Mucosa of stomach (tissue), 1 donor: ENCODE data around the gene OPRL1.

ENCODE experiments used
- H3K27me3 ChIP-seq: one replicate; pipeline ENCODE4 v1.7.0; 2013; ENCODE audit warnings: mild to moderate bottlenecking, low read length; ENCODE audit not compliant: control insufficient read depth, insufficient read depth
- H3K36me3 ChIP-seq: one replicate; pipeline ENCODE4 v1.7.0; 2013; ENCODE audit warnings: low read length; ENCODE audit not compliant: control insufficient read depth, insufficient read depth
- H3K4me1 ChIP-seq: one replicate; pipeline ENCODE4 v1.7.0; 2013; ENCODE audit warnings: mild to moderate bottlenecking, low read length; ENCODE audit not compliant: control insufficient read depth, insufficient read depth
- H3K4me3 ChIP-seq: one replicate; pipeline ENCODE4 v1.7.0; 2013; ENCODE audit warnings: low read length
- H3K9ac ChIP-seq: one replicate; pipeline ENCODE4 v1.7.0; 2013; ENCODE audit warnings: mild to moderate bottlenecking, low read length, moderate library complexity
- H3K9me3 ChIP-seq: one replicate; pipeline ENCODE4 v1.7.0; 2013; ENCODE audit warnings: mild to moderate bottlenecking, low read length, moderate library complexity; ENCODE audit not compliant: control insufficient read depth
- donor health status: Pancreatic carcinoma.

OPRL1 gene

DNA sequence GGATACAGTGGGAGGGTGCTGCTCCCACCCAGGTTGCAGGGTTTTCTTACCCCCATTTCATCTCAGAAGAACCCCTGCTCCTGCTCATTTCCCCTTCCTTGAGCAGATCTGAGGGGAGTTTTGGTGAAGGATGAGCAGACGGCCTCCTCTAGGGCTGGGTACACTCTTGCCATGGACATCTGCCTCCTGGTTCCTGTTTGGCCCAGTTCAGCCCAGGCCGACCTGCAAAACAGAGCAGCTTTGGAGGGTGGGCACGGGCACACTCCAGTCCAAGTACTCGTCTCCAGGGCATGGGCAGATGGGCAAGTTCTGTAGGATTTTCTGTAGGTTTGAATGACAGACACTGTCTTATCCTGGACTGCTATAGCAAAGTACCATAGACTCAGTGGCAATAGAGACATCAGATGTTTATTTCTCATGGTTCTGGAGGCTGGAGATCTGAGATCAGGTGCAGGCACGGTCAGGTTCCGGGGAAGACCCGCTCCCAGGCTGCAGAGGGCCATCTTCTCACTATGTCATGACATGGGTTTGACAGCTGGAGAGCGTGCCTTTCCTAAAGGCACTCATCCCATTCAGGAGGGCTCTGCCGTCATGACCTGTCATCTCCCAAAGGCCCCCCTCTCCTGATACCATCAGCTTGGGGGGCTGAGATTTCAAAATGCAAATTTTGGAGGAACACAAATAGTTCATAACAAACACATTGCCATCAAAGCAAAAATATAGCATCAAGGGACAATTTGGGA lies 21.2 kb downstream of the OPRL1 start:
- Histone ChIP-seq H3K36me3 (no peaks in the 10 kb centered on the region), H3K9me3 (no peaks in the 10 kb centered on the region), H3K9ac (no peak overlapping the region), H3K27me3 (peaks cover 39% of the 10 kb centered on the region), H3K4me3 (no peak overlapping the region), H3K4me1 (peaks cover 6% of the 10 kb centered on the region)

DNA sequence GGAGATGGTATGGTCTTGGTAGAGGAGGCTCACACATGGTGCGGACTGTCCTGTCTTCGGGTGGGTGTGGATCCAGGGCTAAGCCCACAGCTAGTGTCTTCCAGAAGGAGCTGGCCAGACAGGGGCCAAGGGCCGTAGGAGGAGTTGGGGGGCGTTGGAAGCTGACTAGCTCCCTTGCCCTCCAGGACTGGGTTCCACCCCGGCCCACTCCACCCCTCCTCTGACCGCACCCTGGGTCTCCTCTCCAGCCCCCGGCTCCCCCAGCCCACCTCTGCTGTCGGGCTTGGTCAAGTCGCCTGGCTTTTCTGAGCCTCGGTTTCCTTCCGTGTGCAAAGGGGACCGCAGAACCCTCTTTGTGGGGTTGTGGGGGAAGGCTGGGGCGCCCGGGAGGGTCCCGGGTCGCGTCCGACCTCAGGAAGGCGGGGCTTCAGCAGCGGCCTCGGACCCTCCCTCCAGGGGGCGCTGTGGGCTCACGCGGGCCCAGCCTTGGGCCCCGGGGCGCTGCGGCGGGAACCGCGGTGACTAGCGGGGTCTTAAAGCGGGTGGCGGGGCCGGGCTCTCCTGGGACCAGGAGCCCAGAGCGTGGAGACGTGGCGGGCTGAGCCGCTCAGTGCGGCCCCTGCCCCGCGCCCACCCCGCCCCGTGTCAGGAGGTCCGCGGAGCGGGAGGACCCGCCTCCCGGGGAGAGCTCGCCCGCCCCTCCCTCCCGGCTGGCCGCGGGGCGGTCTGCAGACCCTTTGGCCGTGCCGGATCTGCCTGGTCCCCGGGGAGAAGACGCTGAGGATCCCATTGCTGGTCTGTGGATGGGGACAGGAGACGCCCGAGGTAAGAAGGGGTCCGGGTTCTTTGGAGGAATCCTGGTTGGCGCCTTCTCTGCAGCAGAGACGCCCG lies 22.1 kb downstream of the OPRL1 start:
- Histone ChIP-seq H3K4me3 (no peak overlapping the region), H3K9me3 (no peaks in the 10 kb centered on the region), H3K4me1 (peaks cover 6% of the 10 kb centered on the region), H3K27me3 (peaks cover 39% of the 10 kb centered on the region), H3K36me3 (no peaks in the 10 kb centered on the region), H3K9ac (no peak overlapping the region)

DNA sequence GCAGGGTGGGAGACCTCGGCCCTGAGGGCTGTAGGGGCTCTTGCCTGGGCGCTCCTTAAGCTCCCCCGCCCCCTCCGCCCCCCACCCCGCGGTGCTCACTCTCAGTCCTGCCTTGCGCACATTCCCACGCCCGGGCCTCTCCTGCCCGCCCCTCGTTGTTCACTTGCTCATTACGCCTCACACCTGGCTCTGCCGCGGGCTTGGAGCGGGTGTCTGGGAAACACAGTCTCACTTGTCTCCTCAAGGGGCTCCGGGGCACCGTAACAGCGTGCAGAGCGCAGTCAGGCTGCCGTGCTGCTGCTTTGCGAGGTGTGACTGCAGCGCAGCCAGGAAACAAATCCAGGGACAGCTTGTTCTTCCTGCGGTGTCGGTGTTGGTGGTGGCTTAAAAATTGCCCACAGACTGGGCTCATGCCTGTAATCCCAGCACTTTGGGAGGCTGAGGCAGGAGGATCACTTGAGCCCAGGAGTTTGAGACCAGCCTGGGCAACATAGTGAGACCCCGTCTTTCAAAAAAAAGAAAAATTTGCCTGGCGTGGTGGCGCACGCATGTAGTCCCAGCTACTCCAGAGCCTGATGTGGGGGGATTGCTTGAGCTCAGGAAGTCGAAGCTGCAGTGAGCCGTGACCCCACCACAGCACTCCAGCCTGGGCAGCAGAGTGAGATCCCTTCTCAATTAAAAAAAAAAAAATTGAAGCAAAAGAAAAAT lies 22.9 kb downstream of the OPRL1 start:
- no peaks in the 10 kb centered on the region for H3K36me3 ChIP-seq
- peaks cover 6% of the 10 kb centered on the region for H3K4me1 ChIP-seq
- no peak overlapping the region for H3K4me3 ChIP-seq
- H3K9ac ChIP-seq, result no peak overlapping the region
- no peaks in the 10 kb centered on the region for H3K9me3 ChIP-seq
- H3K27me3 ChIP-seq, result peaks cover 39% of the 10 kb centered on the region

DNA sequence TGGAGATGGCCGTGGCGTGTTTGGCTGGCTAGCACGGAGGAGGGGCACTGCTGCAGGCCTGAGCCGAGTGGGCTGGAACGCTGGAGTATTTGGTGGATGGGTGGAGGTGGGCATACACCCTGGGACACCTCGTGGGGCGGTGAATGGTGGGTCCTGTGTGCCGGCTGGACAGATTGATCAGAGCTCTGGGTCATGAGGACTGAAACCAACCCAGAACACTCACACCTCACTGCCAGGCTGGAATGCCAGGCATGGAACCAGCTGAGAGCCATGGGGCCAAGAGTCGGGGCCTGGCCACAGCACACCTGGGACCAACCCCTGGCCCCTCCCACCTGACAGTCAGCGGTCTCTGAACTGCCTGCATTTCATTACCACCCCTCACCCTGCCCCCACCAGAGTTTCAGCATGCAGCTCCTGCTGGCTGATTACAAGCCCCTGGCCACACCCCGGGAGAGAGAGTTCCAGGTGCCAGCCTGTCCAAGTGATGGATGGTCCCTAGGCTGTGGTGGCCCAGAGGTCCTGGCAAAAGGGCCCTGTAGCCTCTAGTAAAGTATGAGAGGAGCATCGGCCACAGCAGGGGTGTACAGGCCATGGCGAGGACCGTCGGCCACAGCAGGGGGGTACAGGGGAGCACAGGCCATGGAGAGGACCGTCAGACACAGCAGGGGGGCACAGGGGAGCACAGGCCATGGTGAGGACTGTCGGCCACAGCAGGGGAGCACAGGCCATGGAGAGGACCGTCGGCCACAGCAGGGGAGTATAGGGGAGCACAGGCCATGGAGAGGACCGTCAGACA lies 24.2 kb downstream of the OPRL1 start:
- Histone ChIP-seq H3K4me3 (no peak overlapping the region), H3K36me3 (no peaks in the 10 kb centered on the region), H3K27me3 (peaks cover 39% of the 10 kb centered on the region), H3K9ac (no peak overlapping the region), H3K9me3 (no peaks in the 10 kb centered on the region), H3K4me1 (peaks cover 6% of the 10 kb centered on the region)

DNA sequence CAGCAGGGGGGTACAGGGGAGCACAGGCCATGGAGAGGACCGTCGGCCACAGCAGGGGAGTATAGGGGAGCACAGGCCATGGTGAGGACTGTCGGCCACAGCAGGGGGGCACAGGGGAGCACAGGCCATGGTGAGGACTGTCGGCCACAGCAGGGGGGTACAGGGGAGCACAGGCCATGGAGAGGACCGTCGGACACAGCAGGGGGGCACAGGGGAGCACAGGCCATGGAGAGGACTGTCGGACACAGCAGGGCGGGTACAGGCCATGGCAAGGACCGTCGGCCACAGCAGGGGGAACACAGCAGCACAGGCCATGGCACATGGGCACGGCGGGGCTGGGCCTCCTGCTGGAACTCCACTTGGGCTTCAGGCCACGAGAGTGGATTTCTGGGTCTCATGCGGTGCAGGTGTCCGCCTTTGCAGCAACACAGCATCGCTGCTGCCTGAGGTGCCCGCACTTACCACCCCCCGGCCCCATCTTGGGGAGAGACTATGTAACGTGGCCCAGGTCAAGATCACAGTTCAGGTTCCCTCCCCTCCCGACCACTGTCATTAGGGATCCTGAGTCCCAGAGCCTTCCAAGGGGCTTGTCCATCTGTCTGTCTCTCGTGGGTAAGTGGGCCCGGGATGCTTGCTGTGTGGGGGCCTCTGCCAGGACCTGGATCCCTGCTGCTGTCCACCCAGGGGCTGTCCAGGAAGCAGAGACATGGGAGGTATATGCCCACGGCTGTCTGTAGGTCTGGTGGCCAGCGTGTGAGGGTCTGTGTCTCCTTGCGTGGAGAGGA lies 25.0 kb downstream of the OPRL1 start:
- H3K4me1 ChIP-seq, result peaks cover 6% of the 10 kb centered on the region
- no peaks in the 10 kb centered on the region for H3K36me3 ChIP-seq
- no peak overlapping the region for H3K9ac ChIP-seq
- H3K4me3 ChIP-seq, result no peak overlapping the region
- H3K27me3 ChIP-seq, result peaks cover 39% of the 10 kb centered on the region
- no peaks in the 10 kb centered on the region for H3K9me3 ChIP-seq

DNA sequence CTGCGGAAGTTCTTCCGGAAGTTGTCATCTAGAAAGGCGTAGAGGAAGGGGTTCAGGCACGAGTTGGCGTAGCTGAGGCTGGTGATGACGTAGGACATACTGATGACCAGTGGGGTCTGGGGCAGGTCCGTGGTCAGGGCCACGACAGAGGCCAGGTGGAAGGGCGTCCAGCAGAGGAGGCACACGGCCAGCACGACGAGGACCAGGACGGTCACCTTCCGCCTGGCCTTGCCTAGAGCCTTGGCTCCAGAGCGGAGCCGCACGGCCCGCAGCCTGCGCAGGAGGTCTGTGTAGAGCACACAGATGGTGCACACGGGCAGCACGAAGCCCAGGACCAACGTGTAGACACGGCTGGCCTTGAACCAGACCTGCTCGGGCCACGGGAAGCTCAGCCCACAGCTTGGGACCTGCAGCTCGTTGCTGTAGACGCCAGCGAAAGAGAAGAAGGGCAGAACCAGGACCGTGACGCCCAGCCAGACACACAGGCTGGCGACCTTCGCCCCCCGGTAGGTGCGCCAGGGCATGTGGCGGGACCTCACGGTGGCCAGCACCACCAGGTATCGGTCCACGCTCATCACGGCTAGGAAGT lies 26.1 kb downstream of the OPRL1 start:
- no peak overlapping the region for H3K4me3 ChIP-seq
- no peak overlapping the region for H3K9ac ChIP-seq
- H3K4me1 ChIP-seq, result peaks cover 6% of the 10 kb centered on the region
- peaks cover 30% of the 10 kb centered on the region for H3K27me3 ChIP-seq
- no peaks in the 10 kb centered on the region for H3K9me3 ChIP-seq
- no peaks in the 10 kb centered on the region for H3K36me3 ChIP-seq

DNA sequence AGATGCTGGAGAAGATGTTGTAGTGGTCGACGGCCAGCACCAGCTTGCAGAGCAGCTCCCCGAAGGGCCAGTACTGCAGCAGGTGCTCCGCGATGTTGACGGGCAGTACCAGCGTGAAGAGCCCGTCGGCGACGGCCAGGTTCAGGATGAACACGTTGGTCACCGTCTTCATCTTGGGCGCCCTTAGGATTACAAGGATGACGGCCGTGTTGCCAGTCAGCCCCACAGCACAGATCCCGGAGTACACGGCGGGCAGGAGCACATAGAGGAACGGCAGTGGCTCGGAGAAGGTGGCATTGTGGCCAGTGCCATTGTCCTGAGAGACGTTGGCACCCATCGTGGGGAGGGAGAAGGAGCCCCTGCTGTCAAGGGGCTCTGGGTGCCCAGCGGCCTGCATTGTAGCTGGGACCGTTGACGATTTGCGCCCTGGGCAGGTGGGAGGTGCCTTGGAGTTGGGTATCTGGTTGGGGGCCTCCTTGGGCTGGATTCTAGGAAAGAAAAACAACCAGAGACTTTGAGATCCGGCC lies 26.6 kb downstream of the OPRL1 start:
- Histone ChIP-seq H3K9me3 (no peaks in the 10 kb centered on the region), H3K4me3 (no peak overlapping the region), H3K4me1 (peaks cover 6% of the 10 kb centered on the region), H3K27me3 (peaks cover 24% of the 10 kb centered on the region), H3K36me3 (no peaks in the 10 kb centered on the region), H3K9ac (no peak overlapping the region)

DNA sequence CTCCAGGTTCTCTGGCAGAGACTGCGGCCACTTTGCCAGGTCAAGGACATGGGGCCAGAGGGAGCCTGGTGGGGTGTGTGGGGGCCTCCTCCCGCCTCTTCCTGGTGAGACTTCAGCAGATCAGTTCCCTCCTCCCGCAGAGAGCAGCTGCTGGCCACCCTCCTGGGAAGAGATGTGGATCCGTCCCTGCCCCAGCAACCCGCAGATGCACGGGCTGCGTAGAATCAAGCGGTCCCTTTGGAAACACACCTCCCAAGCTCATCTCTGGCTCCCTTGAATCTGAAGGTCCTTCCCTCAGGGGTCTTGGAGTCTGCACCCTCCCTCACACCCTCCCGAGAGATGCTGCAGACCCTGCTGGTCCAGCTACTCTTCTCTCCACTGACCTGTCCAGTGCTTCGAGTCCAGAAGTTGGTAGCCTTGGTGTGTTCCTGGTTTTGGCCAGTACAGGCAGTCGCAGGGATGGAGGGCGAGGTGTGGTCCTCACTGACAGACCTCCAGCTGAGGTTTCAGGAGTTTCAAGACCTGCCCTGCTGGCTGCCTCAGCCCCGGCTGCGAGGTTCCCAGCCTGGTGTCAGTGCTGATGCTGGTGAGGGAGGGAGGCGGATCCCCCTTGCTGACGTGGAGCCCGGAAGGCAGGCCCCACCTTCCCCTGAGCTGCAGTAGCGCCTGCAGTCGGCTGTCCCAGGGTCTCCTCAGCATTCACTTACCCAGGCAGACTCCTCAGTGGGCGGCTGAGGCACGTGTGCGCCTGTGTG lies 27.3 kb downstream of the OPRL1 start, which contains the start of gene NPBWR2:
TSS of gene NPBWR2 (minus strand) at position 585 of the 755 bp plus-strand sequence. CDS start 734 bp downstream, outside the sequence.
- Histone ChIP-seq H3K36me3 (no peaks in the 10 kb centered on the region), H3K27me3 (peaks cover 18% of the 10 kb centered on the region), H3K4me3 (no peak within 1 kb of the TSS), H3K4me1 (peaks cover 2% of the 10 kb centered on the region), H3K9ac (no peak within 1 kb of the TSS), H3K9me3 (no peaks in the 10 kb centered on the region)

DNA sequence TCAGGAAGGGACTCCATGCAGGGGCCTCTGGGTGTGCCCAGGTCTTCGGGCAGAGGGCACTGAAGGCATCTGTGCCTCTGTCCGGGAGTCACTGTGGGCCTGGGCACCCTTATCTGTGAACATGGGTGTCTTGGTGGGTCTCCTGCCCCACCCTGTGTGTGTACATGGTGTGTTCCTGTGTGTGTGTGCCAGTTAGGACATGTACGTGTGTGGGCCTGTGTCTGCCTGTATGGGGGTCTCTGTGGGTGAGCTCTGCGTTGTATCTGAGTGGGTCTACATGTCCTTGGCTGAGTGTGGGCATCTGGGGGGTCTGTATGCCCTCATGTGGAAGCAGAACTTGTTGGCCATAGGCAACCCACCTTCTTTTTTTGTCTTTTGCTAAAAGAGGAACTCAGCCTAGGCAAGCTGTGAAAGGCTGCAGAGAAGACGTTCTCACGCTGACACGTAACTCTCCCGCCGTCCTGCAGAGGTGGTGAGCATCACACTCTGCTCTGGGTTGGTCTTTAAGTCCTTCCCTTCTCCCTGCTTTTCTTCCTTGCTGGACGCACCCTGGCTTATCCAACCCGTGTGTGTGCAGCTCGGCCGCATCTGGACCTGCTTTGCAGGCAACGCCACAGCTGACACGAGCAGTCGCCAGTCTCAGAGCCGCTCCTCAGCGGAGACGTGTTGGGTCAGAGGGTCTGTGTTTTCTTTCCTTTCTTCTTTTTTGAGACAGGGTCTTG lies 28.0 kb downstream of the OPRL1 start:
- Histone ChIP-seq H3K9ac (no peak overlapping the region), H3K36me3 (no peaks in the 10 kb centered on the region), H3K4me3 (no peak overlapping the region), H3K4me1 (no peaks in the 10 kb centered on the region), H3K9me3 (no peaks in the 10 kb centered on the region), H3K27me3 (peaks cover 10% of the 10 kb centered on the region)
